Astrocyte (in vitro differentiated cells and primary cell): ENCODE measurements around the gene NAMPT.

Source experiments
- CTCF ChIP-seq: IDR thresholded peaks from 2 replicates; pipeline ENCODE4 v1.5.1; 2011; ENCODE audit warnings: low read depth, mild to moderate bottlenecking, inconsistent platforms, low read length, moderate library complexity; ENCODE audit not compliant: insufficient read depth
- EZH2 ChIP-seq: IDR thresholded peaks from 2 replicates; pipeline ENCODE4 v1.6.1; 2012; ENCODE audit warnings: mild to moderate bottlenecking, low read length, inconsistent platforms; ENCODE audit not compliant: insufficient read depth

- no peak for TF ChIP-seq CTCF
- TF ChIP-seq EZH2: no peak
These were observed 6.8 kb downstream of the NAMPT start for GRCh38 chr7:106277976-106278375.
